Common myeloid progenitor, CD34-positive (primary cell): Measurements from ENCODE around the gene EHMT2.
"Not testable (repeated sequence)": the region's sequence is repeated elsewhere in the genome, so short reads cannot be mapped to it uniquely, and the experiment has no call there.

Experiments
- CTCF ChIA-PET: fragments of 350-600 bp; sonication (Branson Sonifier 250); formaldehyde crosslinking; loops from one replicate; lab custom pipeline; 2021; ENCODE audit warnings: antibody characterized with exemption; lab: Charles Lee
- POLR2A ChIA-PET: fragments of 350-600 bp; sonication (Branson Sonifier 250); formaldehyde crosslinking; loops from one replicate; lab custom pipeline; 2021; ENCODE audit warnings: antibody characterized with exemption; lab: Charles Lee
- DNase-seq, 3 donors: peaks; one replicate each; pipeline versions ENCODE4 v3.0.0 to v3.0.0-alpha.2; 2013
- H3K27ac ChIP-seq, 2 experiments: 1 replicate in 1 of 2; 2 replicates in 1 of 2; pipeline ENCODE4 v1.7.0; 2013; ENCODE audit warnings: inconsistent platforms in 2 of 2, low read length in 2 of 2, mild to moderate bottlenecking in 2 of 2, low read depth in 1 of 2, moderate library complexity in 1 of 2; ENCODE audit not compliant: severe bottlenecking in 2 of 2, insufficient read depth in 1 of 2, poor library complexity in 1 of 2
- H3K27me3 ChIP-seq, 5 experiments: replicated peaks in 2 of 5; 1 replicate in 3 of 5; 2 replicates in 2 of 5; pipeline versions ENCODE4 v1.6.1 to v1.7.0; 2013; ENCODE audit warnings: low read length in 4 of 5, mild to moderate bottlenecking in 2 of 5, moderate library complexity in 2 of 5, inconsistent platforms in 1 of 5; ENCODE audit not compliant: insufficient read depth in 5 of 5, control insufficient read depth in 4 of 5
- H3K36me3 ChIP-seq, 4 experiments: 1 replicate in 2 of 4; 2 replicates in 2 of 4; pipeline versions ENCODE4 v1.6.1 to v1.7.0; 2013; ENCODE audit warnings: low read length in 3 of 4, control low read depth in 1 of 4, mild to moderate bottlenecking in 1 of 4; ENCODE audit not compliant: control insufficient read depth in 4 of 4, insufficient read depth in 4 of 4
- H3K4me1 ChIP-seq, 4 experiments: 1 replicate in 3 of 4; 2 replicates in 1 of 4; pipeline versions ENCODE4 v1.6.1 to v1.7.1; 2013; ENCODE audit warnings: low read length in 3 of 4, mild to moderate bottlenecking in 3 of 4, control low read depth in 1 of 4, inconsistent platforms in 1 of 4, moderate library complexity in 1 of 4; ENCODE audit not compliant: control insufficient read depth in 4 of 4, insufficient read depth in 4 of 4; ENCODE audit errors: control extremely low read depth in 1 of 4
- H3K4me3 ChIP-seq, 7 experiments: 1 replicate in 4 of 7; 2 replicates in 3 of 7; pipeline versions ENCODE4 v1.5.1 to v1.7.0; 2013; ENCODE audit warnings: mild to moderate bottlenecking in 7 of 7, low read length in 6 of 7, moderate library complexity in 6 of 7, inconsistent platforms in 2 of 7, low read depth in 2 of 7, control low read depth in 1 of 7; ENCODE audit not compliant: insufficient read depth in 4 of 7, control insufficient read depth in 1 of 7; ENCODE audit errors: extremely low read depth in 1 of 7
- H3K9me3 ChIP-seq, 5 experiments: 1 replicate in 4 of 5; 2 replicates in 1 of 5; pipeline versions ENCODE4 v1.6.1 to v1.7.1; 2013; ENCODE audit warnings: low read length in 4 of 5, mild to moderate bottlenecking in 2 of 5, inconsistent platforms in 1 of 5, low read depth in 1 of 5, moderate library complexity in 1 of 5; ENCODE audit not compliant: control insufficient read depth in 4 of 5, insufficient read depth in 2 of 5; ENCODE audit errors: control extremely low read depth in 1 of 5
- WGBS: methylation state at CpG from one replicate; pipeline ENCODE4 v1.1.5; 2013; ENCODE audit not compliant: insufficient coverage; 5-methylcytosine and 5-hydroxymethylcytosine counted together

Gene EHMT2

GRCh38 chr6:31847276-31847978 lies 50.1 kb downstream of the EHMT2 start:
- peaks cover 0 to 11% (median 0%) of the 10 kb centered on the region in 4 experiments for H3K36me3 ChIP-seq
- H3K4me1 ChIP-seq: no peaks in the 10 kb centered on the region
- ChIA-PET CTCF (interaction anchor here (0.7 to 0.8 kb wide), 2 partner anchors 11 to 12 kb away, joined by 4 read pairs; no protein-coding TSS in a partner anchor), POLR2A (no interaction called here)
- H3K9me3 ChIP-seq: no peaks in the 10 kb centered on the region
- no peak overlapping the region for H3K4me3 ChIP-seq
- no peaks in the 10 kb centered on the region for H3K27me3 ChIP-seq
- no peak overlapping the region for H3K27ac ChIP-seq
- 100% methylated on average over 1 of the region's 2 CpGs for WGBS
- DNase-seq: no peak

- H3K4me3 ChIP-seq: no peak overlapping the region
- H3K27me3 ChIP-seq: no peaks in the 10 kb centered on the region
- H3K27ac ChIP-seq: peak overlapping the region in 1 of 2 experiments; percentile 34
- no peaks in the 10 kb centered on the region for H3K4me1 ChIP-seq
- DNase-seq: no peak
- ChIA-PET CTCF (interaction anchor here (1.2 kb wide), 1 partner anchor 219 kb away, joined by 4 read pairs; no protein-coding TSS in a partner anchor), POLR2A (interaction anchor here (0.6 kb wide), 1 partner anchor 18 kb away, joined by 3 read pairs; the partner anchor contains the start of gene NEU1)
- peaks cover 2 to 28% (median 13%) of the 10 kb centered on the region in 4 experiments for H3K36me3 ChIP-seq
- WGBS: 82% methylated on average over 2 of the region's 3 CpGs
- no peaks in the 10 kb centered on the region for H3K9me3 ChIP-seq
These were observed 53.0 kb downstream of the EHMT2 start for GRCh38 chr6:31844507-31844906.

GRCh38 chr6:31842053-31842452 lies 55.4 kb downstream of the EHMT2 start:
- POLR2A ChIA-PET: no interaction called here
- CTCF ChIA-PET: no interaction called here
- H3K9me3 ChIP-seq: no peaks in the 10 kb centered on the region
- H3K4me1 ChIP-seq: peaks cover 8 to 21% (median 19%) of the 10 kb centered on the region in 4 experiments
- DNase-seq: no peak
- H3K36me3 ChIP-seq: peaks cover 10 to 50% (median 32%) of the 10 kb centered on the region in 4 experiments
- H3K27me3 ChIP-seq: no peaks in the 10 kb centered on the region
- H3K4me3 ChIP-seq: no peak overlapping the region
- 98% methylated on average over 7 of the region's 9 CpGs for WGBS
- H3K27ac ChIP-seq: no peak overlapping the region

DNA sequence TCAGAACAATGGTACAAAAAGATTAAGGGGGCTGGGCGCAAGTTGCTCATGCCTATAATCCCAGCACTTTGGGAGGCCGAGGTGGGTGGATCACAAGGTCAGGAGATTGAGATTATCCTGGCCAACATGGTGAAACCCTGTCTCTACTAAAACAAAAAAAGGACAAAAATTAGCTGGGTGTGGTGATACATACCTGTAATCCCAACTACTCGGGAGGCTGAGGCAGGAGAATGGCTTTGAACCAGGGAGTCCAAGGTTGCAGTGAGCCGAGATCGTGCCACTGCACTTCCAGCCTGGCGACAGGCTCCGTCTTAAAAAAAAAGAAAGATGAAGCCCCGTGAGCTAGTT lies 57.7 kb downstream of the EHMT2 start:
- DNase-seq, H3K27me3 ChIP-seq, H3K9me3 ChIP-seq, POLR2A ChIA-PET, H3K4me3 ChIP-seq: not testable (repeated sequence)
- peaks cover 10 to 48% (median 39%) of the 10 kb centered on the region in 4 experiments for H3K36me3 ChIP-seq
- WGBS: 100% methylated on average over 5 of the region's 8 CpGs
- H3K27ac ChIP-seq: peak overlapping the region in 1 of 2 experiments; percentile 43
- H3K4me1 ChIP-seq: peaks cover 12 to 37% (median 33%) of the 10 kb centered on the region in 4 experiments
- CTCF ChIA-PET: interaction anchor here (0.7 to 1.9 kb wide), 8 partner anchors 16 to 54 kb away, joined by 3 to 7 read pairs (median 4); partner anchors contain the start of gene NEU1

DNA sequence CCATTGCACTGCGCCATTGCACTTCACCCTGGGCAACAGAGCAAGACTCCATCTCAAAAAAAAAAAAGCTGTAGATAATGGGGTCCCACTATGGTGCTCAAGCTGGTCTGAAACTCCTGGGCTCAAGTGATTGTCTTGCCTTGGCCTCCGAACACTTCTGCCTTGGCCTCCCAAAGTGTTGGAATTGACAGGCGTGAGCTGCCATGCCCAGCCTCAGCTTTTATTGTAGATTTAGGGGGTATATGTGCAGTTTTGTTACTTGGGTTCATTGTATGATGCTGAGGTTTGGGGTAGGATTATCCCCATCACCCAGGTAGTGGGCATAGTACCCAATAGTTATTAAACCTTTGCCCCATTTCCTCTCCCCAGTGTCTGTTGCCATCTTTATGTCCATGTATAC lies 58.5 kb downstream of the EHMT2 start:
- ChIA-PET CTCF (interaction anchor here (0.7 to 1.9 kb wide), 12 partner anchors 10 to 159 kb away, joined by 3 to 7 read pairs (median 3); partner anchors contain the start of genes LSM2 and NEU1), POLR2A (interaction anchor here (0.5 to 2.5 kb wide), 3 partner anchors 12 to 24 kb away, joined by 3 to 9 read pairs (median 4); partner anchors contain the start of genes HSPA1B and NEU1)
- H3K9me3 ChIP-seq: no peaks in the 10 kb centered on the region
- H3K4me1 ChIP-seq: peaks cover 15 to 40% (median 39%) of the 10 kb centered on the region in 4 experiments
- no peaks in the 10 kb centered on the region for H3K27me3 ChIP-seq
- no peak for DNase-seq
- H3K36me3 ChIP-seq: peaks cover 10 to 47% (median 37%) of the 10 kb centered on the region in 4 experiments
- peak overlapping the region in 1 of 7 experiments; percentile 85 for H3K4me3 ChIP-seq
- no peak overlapping the region for H3K27ac ChIP-seq
- 94% methylated on average over 3 of the region's 3 CpGs for WGBS

- 96% methylated on average over 7 of the region's 9 CpGs for WGBS
- H3K27me3 ChIP-seq, H3K9me3 ChIP-seq, DNase-seq: not testable (repeated sequence)
- Histone ChIP-seq H3K27ac (peak overlapping the region in 1 of 2 experiments; percentile 99), H3K4me3 (peak overlapping the region in 5 of 7 experiments; percentile 11 to 99 (median 85)), H3K36me3 (peaks cover 10 to 47% (median 37%) of the 10 kb centered on the region in 4 experiments), H3K4me1 (peaks cover 21 to 47% (median 44%) of the 10 kb centered on the region in 4 experiments)
- ChIA-PET POLR2A (interaction anchor here (2.5 kb wide), 1 partner anchor 11 kb away, joined by 9 read pairs; the partner anchor contains the start of gene HSPA1B), CTCF (interaction anchor here (0.6 to 1.9 kb wide), 9 partner anchors 12 to 360 kb away, joined by 3 to 7 read pairs (median 3); partner anchors contain the start of gene LSM2)
These were observed 59.4 kb downstream of the EHMT2 start for GRCh38 chr6:31838114-31838553.
